CD14-positive monocyte (primary cell): Measurements from ENCODE around the gene CYTH1. TPM values are rescaled to one million over a fixed set of nuclear protein-coding genes. Genes with fewer than 3 reads are reported as not detected.

Experiments used
- DNase-seq, 3 donors: peaks; one replicate each; pipeline ENCODE4 v3.0.0-alpha.2; 2011 to 2022
- H2AFZ ChIP-seq: 2 replicates; pipeline ENCODE4 v1.6.0; 2012; ENCODE audit warnings: mild to moderate bottlenecking, low read depth, low read length, inconsistent platforms; ENCODE audit not compliant: insufficient read depth, poor library complexity, severe bottlenecking
- H3K27ac ChIP-seq, 2 donors: 1 replicate in 1 of 2; 2 replicates in 1 of 2; pipeline ENCODE4 v1.5.1; 2012 to 2013; ENCODE audit warnings: low read length in 2 of 2, control low read depth in 1 of 2, inconsistent platforms in 1 of 2, low read depth in 1 of 2, mild to moderate bottlenecking in 1 of 2
- H3K27me3 ChIP-seq, 2 donors: one replicate each; pipeline versions ENCODE4 v1.6.0 to v1.6.1; 2011 to 2013; ENCODE audit warnings: low read length in 2 of 2; ENCODE audit not compliant: control insufficient read depth in 2 of 2, insufficient read depth in 2 of 2
- H3K36me3 ChIP-seq, 2 donors: replicated peaks in 1 of 2; 1 replicate in 1 of 2; 2 replicates in 1 of 2; pipeline versions ENCODE4 v1.5.1 to v1.6.1; 2012 to 2013; ENCODE audit warnings: low read length in 2 of 2, control low read depth in 1 of 2, inconsistent platforms in 1 of 2, mild to moderate bottlenecking in 1 of 2; ENCODE audit not compliant: insufficient read depth in 2 of 2, control insufficient read depth in 1 of 2
- H3K4me1 ChIP-seq, 2 donors: 1 replicate in 1 of 2; 2 replicates in 1 of 2; pipeline versions ENCODE4 v1.5.1 to v1.6.1; 2012 to 2013; ENCODE audit warnings: low read length in 2 of 2, control low read depth in 1 of 2, inconsistent platforms in 1 of 2, mild to moderate bottlenecking in 1 of 2, moderate library complexity in 1 of 2; ENCODE audit not compliant: insufficient read depth in 2 of 2, control insufficient read depth in 1 of 2
- H3K4me2 ChIP-seq: replicated peaks from 2 replicates; pipeline ENCODE3; 2012; ENCODE audit warnings: low read length, moderate library complexity, mild to moderate bottlenecking; ENCODE audit not compliant: poor library complexity, severe bottlenecking; ENCODE audit errors: extremely low read depth
- H3K4me3 ChIP-seq, 3 experiments: fragments of 200-600 bp in 1 of 3; sonication (generic) in 1 of 3; replicated peaks in 1 of 3; 1 replicate in 2 of 3; 2 replicates in 1 of 3; pipeline ENCODE4 v1.5.1; 2011 to 2013; ENCODE audit warnings: low read length in 3 of 3, mild to moderate bottlenecking in 3 of 3, control low read depth in 2 of 3, low read depth in 2 of 3, inconsistent platforms in 1 of 3, moderate library complexity in 1 of 3
- H3K79me2 ChIP-seq: 2 replicates; pipeline ENCODE4 v1.6.0; 2012; ENCODE audit warnings: mild to moderate bottlenecking, control low read depth, inconsistent platforms, low read length, moderate library complexity; ENCODE audit not compliant: insufficient read depth
- H3K9ac ChIP-seq: 2 replicates; pipeline ENCODE4 v1.6.0; 2017; ENCODE audit warnings: low read length, mild to moderate bottlenecking; ENCODE audit not compliant: insufficient read depth, poor library complexity, severe bottlenecking
- H3K9me3 ChIP-seq, 2 donors: replicated peaks in 1 of 2; 1 replicate in 1 of 2; 2 replicates in 1 of 2; pipeline versions ENCODE4 v1.5.1 to v1.6.1; 2012 to 2013; ENCODE audit warnings: low read length in 2 of 2, control low read depth in 1 of 2; ENCODE audit not compliant: control insufficient read depth in 1 of 2, insufficient read depth in 1 of 2
- H4K20me1 ChIP-seq: 2 replicates; pipeline ENCODE4 v1.6.0; 2012; ENCODE audit warnings: mild to moderate bottlenecking, low read length, control low read depth, moderate library complexity; ENCODE audit not compliant: insufficient read depth
- H3K27ac Mint-ChIP-seq, 7 donors: one replicate each; pipeline ENCODE4 v1.8.0; 2020; ENCODE audit warnings: mild to moderate bottlenecking in 7 of 7, mixed read lengths in 7 of 7, moderate library complexity in 6 of 7, inconsistent platforms in 2 of 7
- H3K27me3 Mint-ChIP-seq, 3 donors: one replicate each; pipeline ENCODE4 v1.8.0; 2021 to 2022; ENCODE audit warnings: low read depth in 3 of 3, mild to moderate bottlenecking in 3 of 3, mixed read lengths in 3 of 3, moderate library complexity in 3 of 3, inconsistent platforms in 1 of 3
- H3K36me3 Mint-ChIP-seq, 2 donors: one replicate each; pipeline ENCODE4 v1.8.0; 2020; ENCODE audit warnings: mixed read lengths in 2 of 2, inconsistent platforms in 1 of 2, mild to moderate bottlenecking in 1 of 2
- H3K4me1 Mint-ChIP-seq: one replicate; pipeline ENCODE4 v1.8.0; 2020; ENCODE audit warnings: mild to moderate bottlenecking, mixed read lengths
- H3K4me3 Mint-ChIP-seq, 2 donors: one replicate each; pipeline ENCODE4 v1.8.0; 2020; ENCODE audit warnings: mild to moderate bottlenecking in 2 of 2, mixed read lengths in 2 of 2, moderate library complexity in 1 of 2
- H3K9me3 Mint-ChIP-seq, 7 donors: one replicate each; pipeline ENCODE4 v1.8.0; 2020 to 2022; ENCODE audit warnings: mixed read lengths in 7 of 7, mild to moderate bottlenecking in 6 of 7, moderate library complexity in 6 of 7, inconsistent platforms in 2 of 7
- WGBS: methylation state at CpG from one replicate; pipeline ENCODE4 v1.1.5; 2013; ENCODE audit warnings: missing lambda C conversion rate; ENCODE audit not compliant: insufficient coverage; 5-methylcytosine and 5-hydroxymethylcytosine counted together
- intact Hi-C, 2 donors: fragments of 100-400 bp; cut with micrococcal nuclease; formaldehyde crosslinking; loops; one replicate each; pipeline versions ENCODE4 v1.15.0 to v1.15.1; 2023
- polyA plus RNA-seq, 3 donors: library from polyadenylated mRNA; depleted of rRNA in 1 of 3; unstranded in 2 of 3; stranded (reverse) in 1 of 3; fragments of 300-500 nt in 2 of 3; fragments of >200 nt in 1 of 3; fragmentation: Illumina TruSeq in 2 of 3; gene quantifications; 1 replicate in 2 of 3; 2 replicates in 1 of 3; pipeline ENCODE4 v1.2.3, GENCODE V29; 2012 to 2021
- TF ChIP-seq, protein P1 (sequence below): fragments of 200-600 bp; IDR thresholded peaks from one replicate; pipeline ENCODE4 v1.8.0; 2022; ENCODE audit warnings: antibody characterized with exemption, mild to moderate bottlenecking

The CYTH1 gene
- polyA plus RNA-seq, 3 donors: 68.6 to 211 (median 80.9) TPM

DNA sequence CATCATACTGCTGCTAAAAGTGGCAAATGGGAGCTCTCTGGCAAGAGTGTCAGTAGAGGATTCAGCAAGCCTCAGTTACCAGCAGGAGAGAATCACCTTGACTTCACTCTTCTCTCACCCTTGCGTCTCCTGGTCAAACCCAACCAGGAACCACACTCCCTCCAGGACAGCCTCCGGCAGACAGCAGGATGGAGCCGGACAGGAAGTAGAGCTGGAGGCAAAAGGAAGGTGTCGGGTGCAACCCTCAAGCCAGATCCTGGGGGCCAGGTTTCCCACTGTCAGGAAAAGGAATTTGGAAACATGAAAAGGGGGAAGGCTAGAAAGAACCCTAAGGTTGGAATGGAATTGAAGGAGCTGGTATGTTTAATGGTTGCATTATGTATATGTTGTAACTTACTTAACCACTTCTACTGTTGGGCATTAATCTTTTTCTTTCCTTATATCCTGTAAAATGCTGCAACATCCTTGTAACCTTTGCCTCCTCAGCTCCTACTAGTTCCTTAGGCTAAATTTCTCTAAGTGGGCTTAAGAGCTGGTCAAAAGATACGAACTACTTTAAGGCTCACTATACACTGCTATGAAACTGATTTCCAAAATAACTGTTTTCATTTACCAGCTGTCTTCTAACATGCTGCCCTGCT is 40.3 kb downstream of the CYTH1 start:
- peaks cover 60 to 89% of the 10 kb centered on the region in 2 donors for H3K4me1 ChIP-seq
- WGBS: 70% methylated on average over 3 of the region's 5 CpGs
- Mint-ChIP-seq H3K9me3 (no peaks in the 10 kb centered on the region), H3K4me3 (no peak overlapping the region), H3K27me3 (peaks cover 0 to 4% (median 0%) of the 10 kb centered on the region in 3 donors), H3K36me3 (peaks cover 32 to 38% of the 10 kb centered on the region in 2 donors), H3K27ac (peak overlapping the region; percentile 30 to 94 (median 74)), H3K4me1 (peaks cover 84% of the 10 kb centered on the region)
- peaks cover 100% of the 10 kb centered on the region for H3K79me2 ChIP-seq
- TF ChIP-seq, protein P1, sequence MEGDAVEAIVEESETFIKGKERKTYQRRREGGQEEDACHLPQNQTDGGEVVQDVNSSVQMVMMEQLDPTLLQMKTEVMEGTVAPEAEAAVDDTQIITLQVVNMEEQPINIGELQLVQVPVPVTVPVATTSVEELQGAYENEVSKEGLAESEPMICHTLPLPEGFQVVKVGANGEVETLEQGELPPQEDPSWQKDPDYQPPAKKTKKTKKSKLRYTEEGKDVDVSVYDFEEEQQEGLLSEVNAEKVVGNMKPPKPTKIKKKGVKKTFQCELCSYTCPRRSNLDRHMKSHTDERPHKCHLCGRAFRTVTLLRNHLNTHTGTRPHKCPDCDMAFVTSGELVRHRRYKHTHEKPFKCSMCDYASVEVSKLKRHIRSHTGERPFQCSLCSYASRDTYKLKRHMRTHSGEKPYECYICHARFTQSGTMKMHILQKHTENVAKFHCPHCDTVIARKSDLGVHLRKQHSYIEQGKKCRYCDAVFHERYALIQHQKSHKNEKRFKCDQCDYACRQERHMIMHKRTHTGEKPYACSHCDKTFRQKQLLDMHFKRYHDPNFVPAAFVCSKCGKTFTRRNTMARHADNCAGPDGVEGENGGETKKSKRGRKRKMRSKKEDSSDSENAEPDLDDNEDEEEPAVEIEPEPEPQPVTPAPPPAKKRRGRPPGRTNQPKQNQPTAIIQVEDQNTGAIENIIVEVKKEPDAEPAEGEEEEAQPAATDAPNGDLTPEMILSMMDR: no peak
- intact Hi-C loops: loop anchor here in 1 of 2 donors (10.0 kb wide), 1 partner anchor 173 kb away; no protein-coding TSS in a partner anchor
- DNase-seq: no peak
- H2AFZ ChIP-seq: no peak overlapping the region
- H4K20me1 ChIP-seq: peaks cover 99% of the 10 kb centered on the region
- no peak overlapping the region for H3K4me3 ChIP-seq
- no peak overlapping the region for H3K4me2 ChIP-seq
- H3K9ac ChIP-seq: no peak overlapping the region
- peak overlapping the region; percentile 6 to 29 for H3K27ac ChIP-seq
- H3K9me3 ChIP-seq: no peaks in the 10 kb centered on the region
- peaks cover 3 to 27% of the 10 kb centered on the region in 2 donors for H3K36me3 ChIP-seq
- no peaks in the 10 kb centered on the region for H3K27me3 ChIP-seq

DNA sequence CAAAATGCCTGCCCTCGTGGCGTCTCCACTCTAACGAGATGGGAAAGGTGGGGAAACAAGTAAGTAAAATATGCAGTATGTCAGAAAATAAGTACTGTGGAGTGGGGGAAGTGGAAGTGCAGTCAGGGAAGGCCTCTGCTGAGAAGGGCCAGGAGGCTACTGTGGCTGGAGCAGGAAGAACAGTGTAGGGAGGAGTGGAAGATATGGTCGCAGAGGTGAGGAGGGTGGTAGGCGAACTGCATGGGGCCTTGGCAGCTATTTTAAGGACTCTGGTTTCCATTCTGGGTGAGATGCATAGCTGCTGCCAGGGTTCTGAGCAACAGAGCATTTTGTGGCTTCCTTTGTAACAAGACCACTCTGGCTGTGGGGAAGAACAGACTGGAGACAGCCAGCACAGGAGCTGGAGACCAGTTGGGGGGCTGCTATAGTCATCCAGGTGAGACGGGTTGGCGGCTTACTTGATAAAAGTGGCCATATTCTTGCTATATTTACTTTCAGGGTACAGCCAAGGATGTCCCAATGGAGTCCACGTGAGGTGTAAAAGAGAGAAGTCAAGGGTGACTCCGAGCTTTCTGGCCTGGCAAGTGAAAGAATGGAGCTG is 42.6 kb downstream of the CYTH1 start:
- Histone ChIP-seq H3K9ac (no peak overlapping the region), H3K9me3 (no peaks in the 10 kb centered on the region), H3K27me3 (no peaks in the 10 kb centered on the region), H3K36me3 (peaks cover 3 to 25% of the 10 kb centered on the region in 2 donors), H4K20me1 (peaks cover 100% of the 10 kb centered on the region), H2AFZ (no peak overlapping the region), H3K79me2 (peaks cover 100% of the 10 kb centered on the region), H3K4me1 (peaks cover 53 to 87% of the 10 kb centered on the region in 2 donors), H3K4me2 (peak overlapping the region; percentile 3), H3K4me3 (no peak overlapping the region), H3K27ac (peak overlapping the region; percentile 67 to 72)
- peak in 2 of 3 donors; percentile 41 to 54 for DNase-seq
- Mint-ChIP-seq H3K4me1 (peaks cover 86% of the 10 kb centered on the region), H3K4me3 (peak overlapping the region in 1 of 2 donors; percentile 49), H3K9me3 (no peaks in the 10 kb centered on the region), H3K27me3 (peaks cover 0 to 4% (median 0%) of the 10 kb centered on the region in 3 donors), H3K36me3 (peaks cover 30 to 35% of the 10 kb centered on the region in 2 donors), H3K27ac (peak overlapping the region; percentile 85 to 97 (median 87))
- intact Hi-C loops: loop anchor here in 1 of 2 donors (5.0 kb wide), 1 partner anchor 43 kb away; the partner anchor contains the start of gene CYTH1
- WGBS: 33% methylated on average over 7 of the region's 9 CpGs
- TF ChIP-seq, protein P1: no peak
